MV-4-11 (cell line): ENCODE results near the gene PAWR.
"Not testable (repeated sequence)": the region's sequence is repeated elsewhere in the genome, so short reads cannot be mapped to it uniquely, and the experiment has no call there.

Experiments used
- DNase-seq: peaks from one replicate; lab custom pipeline; 2025; lab: John Stamatoyannopoulos, UW

The PAWR gene

GRCh38 chr12:79548610-79548924 lies 142.2 kb downstream of the PAWR start:
- no peak for DNase-seq

DNA sequence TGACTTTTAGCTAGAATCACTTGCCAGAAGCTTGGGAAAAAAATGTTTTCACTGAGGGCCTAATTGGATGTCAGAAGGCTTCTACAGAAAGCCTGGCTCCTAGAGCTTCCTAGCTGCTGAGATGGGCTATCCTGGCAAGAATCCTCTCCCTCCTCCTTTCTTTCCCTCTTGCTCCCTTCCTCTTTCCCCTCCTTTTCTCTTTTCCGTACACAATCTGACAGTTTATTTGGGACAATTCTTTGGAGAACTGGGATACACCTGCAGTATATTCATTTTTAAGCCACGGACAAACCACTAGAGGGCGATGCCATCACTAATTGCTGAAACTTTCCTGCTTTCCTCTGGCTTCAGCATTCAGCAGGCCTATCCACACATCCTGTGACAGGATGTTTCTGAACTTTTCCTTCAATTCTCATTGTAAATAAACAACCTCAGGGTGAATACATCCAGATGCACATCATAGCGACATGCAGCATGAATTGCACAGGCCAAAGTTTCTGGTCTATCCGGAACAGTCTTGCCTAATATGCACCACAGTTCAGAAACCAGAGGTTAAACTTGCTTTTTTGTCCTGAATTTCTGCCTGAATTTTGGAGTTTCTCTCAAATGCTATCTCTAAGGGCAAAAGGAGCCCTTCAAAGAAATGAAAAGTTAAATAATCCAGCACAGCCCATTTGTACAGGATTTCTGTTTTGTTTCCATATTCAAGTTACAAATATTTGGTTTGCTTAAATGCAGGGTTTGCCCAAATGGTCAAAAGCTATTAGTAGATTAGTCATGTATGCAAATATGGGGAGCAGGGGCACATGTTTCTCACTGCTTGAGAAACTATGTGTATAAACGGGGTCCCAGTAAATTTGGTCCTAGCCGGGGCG lies 142.8 kb downstream of the PAWR start:
- no peak for DNase-seq

GRCh38 chr12:79547044-79547734 lies 143.6 kb downstream of the PAWR start:
- DNase-seq, result no peak

DNA sequence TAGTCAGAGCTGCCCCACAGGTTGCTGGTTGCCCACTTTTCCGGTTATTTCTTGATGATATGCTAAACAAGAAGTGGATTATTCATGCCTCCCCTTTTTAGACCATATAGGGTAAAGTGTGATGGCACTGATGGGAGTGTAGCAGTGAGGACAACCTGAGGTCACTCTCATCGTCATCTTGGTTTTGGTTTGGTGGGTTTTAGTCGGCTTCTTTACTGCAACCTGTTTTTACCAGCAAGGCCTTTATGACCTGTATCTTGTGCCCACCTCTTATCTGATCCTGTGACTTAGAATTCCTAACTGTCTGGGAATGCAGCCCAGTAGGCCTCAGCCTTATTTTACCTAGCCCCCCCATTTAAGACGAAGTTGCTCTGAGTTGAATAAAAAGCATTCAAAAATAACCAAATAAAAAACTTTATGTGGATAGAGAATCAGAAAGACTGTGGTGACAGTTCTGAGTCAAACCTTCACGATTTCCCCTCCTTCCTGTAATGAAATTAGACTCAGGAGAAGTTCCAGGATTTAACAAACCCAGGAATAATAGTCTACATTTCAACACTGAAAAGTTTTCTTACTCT lies 144.2 kb downstream of the PAWR start:
- DNase-seq, result no peak

DNA sequence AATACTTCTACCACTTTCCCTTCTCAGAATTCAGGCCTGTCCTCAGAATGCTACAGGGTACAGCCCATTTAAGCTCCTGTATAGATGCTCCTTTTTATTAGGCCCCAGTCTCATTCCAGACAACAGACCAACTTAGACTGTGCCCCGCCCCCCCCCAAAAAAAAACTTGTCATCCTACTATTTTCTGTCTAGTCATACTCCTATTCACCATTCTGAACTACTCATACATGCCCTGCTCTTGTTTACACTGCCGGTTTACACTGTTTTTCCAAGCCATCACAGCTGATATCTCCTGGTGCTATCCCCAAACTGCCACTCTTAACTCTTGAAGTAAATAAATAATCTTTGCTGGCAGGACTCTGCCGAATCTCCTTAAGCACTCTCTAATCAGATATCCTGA lies 146.3 kb downstream of the PAWR start:
- not testable (repeated sequence) for DNase-seq

DNA sequence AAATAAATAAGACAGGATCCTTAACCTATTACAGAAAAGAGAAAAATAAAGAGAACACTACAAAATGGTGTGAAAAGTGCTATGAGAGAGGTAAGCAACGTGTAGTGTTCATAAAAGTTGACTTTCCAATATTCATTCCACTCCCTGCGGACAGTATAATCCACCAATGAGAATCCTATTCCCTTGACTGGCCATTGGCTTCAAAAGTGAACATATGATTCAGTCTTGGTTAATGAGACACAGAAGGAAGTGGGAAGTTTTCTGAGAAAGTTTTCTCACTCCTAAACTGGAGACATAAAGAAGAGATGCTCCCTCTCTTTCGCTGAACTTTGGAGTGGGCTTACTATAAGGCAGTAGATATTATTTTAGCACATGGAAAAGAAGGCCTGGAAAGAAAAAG lies 153.1 kb downstream of the PAWR start:
- no peak for DNase-seq

- no peak for DNase-seq
Measured at GRCh38 chr12:79535751-79536150, 155.0 kb downstream of the PAWR start.
